Neural crest cell (in vitro differentiated cells): ENCODE data around the gene COL8A1. TPM values are rescaled to one million over a fixed set of nuclear protein-coding genes. Genes with fewer than 3 reads are reported as not detected.

ENCODE experiments used
- DNase-seq: peaks from one replicate; pipeline ENCODE4 v3.0.0; 2021; ENCODE audit warnings: low read depth, mixed read lengths, low spot score
- H3K27ac Mint-ChIP-seq: one replicate; pipeline ENCODE4 v1.8.0; 2021; ENCODE audit warnings: mild to moderate bottlenecking, mixed read lengths; ENCODE audit not compliant: unreplicated experiment
- H3K27me3 Mint-ChIP-seq: 2 replicates; pipeline ENCODE4 v1.8.0; 2021; ENCODE audit warnings: low read depth, mild to moderate bottlenecking, mixed read lengths
- H3K36me3 Mint-ChIP-seq: 2 replicates; pipeline ENCODE4 v1.8.0; 2021; ENCODE audit warnings: low read depth, mild to moderate bottlenecking, mixed read lengths
- H3K4me1 Mint-ChIP-seq: 2 replicates; pipeline ENCODE4 v1.8.0; 2021; ENCODE audit warnings: mixed read lengths
- H3K4me3 Mint-ChIP-seq: one replicate; pipeline ENCODE4 v1.8.0; 2021; ENCODE audit warnings: mild to moderate bottlenecking, mixed read lengths
- H3K9me3 Mint-ChIP-seq: 2 replicates; pipeline ENCODE4 v1.8.0; 2021; ENCODE audit warnings: mixed read lengths
- CTCF ChIP-seq: fragments of 200-600 bp; sonication (generic); conservative IDR thresholded peaks from 2 replicates; pipeline ENCODE4 v1.5.0; 2021; ENCODE audit warnings: antibody characterized with exemption, mild to moderate bottlenecking
- total RNA-seq: library from RNA; stranded (reverse); gene quantifications from 2 replicates; pipeline ENCODE4 v1.2.1, GENCODE V29; 2021

COL8A1 gene
- total RNA-seq, 1 donor from 2014 or later = 0.28 TPM

- Mint-ChIP-seq H3K4me3 (no peak overlapping the region), H3K36me3 (peaks cover under 1% of the 10 kb centered on the region), H3K9me3 (no peaks in the 10 kb centered on the region), H3K27me3 (no peaks in the 10 kb centered on the region), H3K27ac (no peak overlapping the region), H3K4me1 (peaks cover 7% of the 10 kb centered on the region)
- no peak for DNase-seq
- TF ChIP-seq CTCF = no peak
Observed at GRCh38 chr3:99833617-99834205, 195.3 kb downstream of the COL8A1 start.

- H3K4me3 Mint-ChIP-seq = no peak overlapping the region
- H3K27ac Mint-ChIP-seq = no peak overlapping the region
- H3K9me3 Mint-ChIP-seq = no peaks in the 10 kb centered on the region
- no peaks in the 10 kb centered on the region for H3K36me3 Mint-ChIP-seq
- no peak for TF ChIP-seq CTCF
- DNase-seq = no peak
- no peaks in the 10 kb centered on the region for H3K27me3 Mint-ChIP-seq
- peaks cover under 1% of the 10 kb centered on the region for H3K4me1 Mint-ChIP-seq
Observed at GRCh38 chr3:99834211-99834957, 196.0 kb downstream of the COL8A1 start.

GRCh38 chr3:99836681-99837080 lies 198.3 kb downstream of the COL8A1 start:
- no peaks in the 10 kb centered on the region for H3K9me3 Mint-ChIP-seq
- no peaks in the 10 kb centered on the region for H3K4me1 Mint-ChIP-seq
- TF ChIP-seq CTCF = no peak
- no peaks in the 10 kb centered on the region for H3K36me3 Mint-ChIP-seq
- H3K27me3 Mint-ChIP-seq = no peaks in the 10 kb centered on the region
- no peak for DNase-seq
- no peak overlapping the region for H3K27ac Mint-ChIP-seq
- H3K4me3 Mint-ChIP-seq = no peak overlapping the region

GRCh38 chr3:99837715-99838114 lies 199.3 kb downstream of the COL8A1 start:
- Mint-ChIP-seq H3K4me1 (no peaks in the 10 kb centered on the region), H3K27ac (no peak overlapping the region), H3K4me3 (no peak overlapping the region), H3K9me3 (no peaks in the 10 kb centered on the region), H3K36me3 (no peaks in the 10 kb centered on the region), H3K27me3 (no peaks in the 10 kb centered on the region)
- DNase-seq = no peak
- no peak for TF ChIP-seq CTCF

GRCh38 chr3:99838755-99839154 lies 200.4 kb downstream of the COL8A1 start:
- H3K4me1 Mint-ChIP-seq = peaks cover 10% of the 10 kb centered on the region
- TF ChIP-seq CTCF = no peak
- no peak overlapping the region for H3K27ac Mint-ChIP-seq
- no peak for DNase-seq
- no peaks in the 10 kb centered on the region for H3K27me3 Mint-ChIP-seq
- no peaks in the 10 kb centered on the region for H3K36me3 Mint-ChIP-seq
- H3K4me3 Mint-ChIP-seq = no peak overlapping the region
- no peaks in the 10 kb centered on the region for H3K9me3 Mint-ChIP-seq
